Measurements from ENCODE around the gene VEGFA.

VEGFA gene

GRCh38 chr6:43781941-43782704, 12.1 kb downstream of the VEGFA start:
- Histone ChIP-seq H3K36me3 (replicated peaks; ENCODE audit: low read depth, low read length) (peaks cover 89% of the 10 kb centered on the region), H3K4me1 (ENCODE audit: low read length) (no peaks in the 10 kb centered on the region), H3K9ac (ENCODE audit: low read length) (no peak overlapping the region), H3K4me3 (ENCODE audit: low read length) (no peak overlapping the region), H3K27me3 (ENCODE audit: low read depth, low read length) (no peaks in the 10 kb centered on the region), H4K20me1 (ENCODE audit: insufficient read depth, low read length) (peaks cover 90% of the 10 kb centered on the region), H2AFZ (ENCODE audit: low read depth, low read length) (no peak overlapping the region), H3K79me2 (ENCODE audit: low read length) (peaks cover 31% of the 10 kb centered on the region), H3K9me3 (ENCODE audit: insufficient read depth, low read length) (no peaks in the 10 kb centered on the region), H3K4me2 (ENCODE audit: low read length) (no peak overlapping the region), H3K27ac (ENCODE audit: low read length) (no peak overlapping the region)
- no peak for TF ChIP-seq EZH2phosphoT487 (IDR thresholded peaks at IDR 0.05; ENCODE audit: low read depth)
- TF ChIP-seq, protein P1, sequence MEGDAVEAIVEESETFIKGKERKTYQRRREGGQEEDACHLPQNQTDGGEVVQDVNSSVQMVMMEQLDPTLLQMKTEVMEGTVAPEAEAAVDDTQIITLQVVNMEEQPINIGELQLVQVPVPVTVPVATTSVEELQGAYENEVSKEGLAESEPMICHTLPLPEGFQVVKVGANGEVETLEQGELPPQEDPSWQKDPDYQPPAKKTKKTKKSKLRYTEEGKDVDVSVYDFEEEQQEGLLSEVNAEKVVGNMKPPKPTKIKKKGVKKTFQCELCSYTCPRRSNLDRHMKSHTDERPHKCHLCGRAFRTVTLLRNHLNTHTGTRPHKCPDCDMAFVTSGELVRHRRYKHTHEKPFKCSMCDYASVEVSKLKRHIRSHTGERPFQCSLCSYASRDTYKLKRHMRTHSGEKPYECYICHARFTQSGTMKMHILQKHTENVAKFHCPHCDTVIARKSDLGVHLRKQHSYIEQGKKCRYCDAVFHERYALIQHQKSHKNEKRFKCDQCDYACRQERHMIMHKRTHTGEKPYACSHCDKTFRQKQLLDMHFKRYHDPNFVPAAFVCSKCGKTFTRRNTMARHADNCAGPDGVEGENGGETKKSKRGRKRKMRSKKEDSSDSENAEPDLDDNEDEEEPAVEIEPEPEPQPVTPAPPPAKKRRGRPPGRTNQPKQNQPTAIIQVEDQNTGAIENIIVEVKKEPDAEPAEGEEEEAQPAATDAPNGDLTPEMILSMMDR (IDR thresholded peaks at IDR 0.05; ENCODE audit: low read depth, low read length), result no peak

GRCh38 chr6:43782764-43783513, 12.9 kb downstream of the VEGFA start:
- Histone ChIP-seq H3K79me2 (ENCODE audit: low read length) (peaks cover 23% of the 10 kb centered on the region; the same call in 1 of the 2 replicates), H3K27ac (ENCODE audit: low read length) (no peak overlapping the region), H3K9me3 (ENCODE audit: insufficient read depth, low read length) (no peaks in the 10 kb centered on the region), H3K9ac (ENCODE audit: low read length) (no peak overlapping the region), H3K27me3 (ENCODE audit: low read depth, low read length) (no peaks in the 10 kb centered on the region), H3K4me1 (ENCODE audit: low read length) (no peaks in the 10 kb centered on the region), H3K36me3 (replicated peaks; ENCODE audit: low read depth, low read length) (peaks cover 81% of the 10 kb centered on the region), H2AFZ (ENCODE audit: low read depth, low read length) (no peak overlapping the region), H4K20me1 (ENCODE audit: insufficient read depth, low read length) (peaks cover 84% of the 10 kb centered on the region), H3K4me2 (ENCODE audit: low read length) (no peak overlapping the region), H3K4me3 (ENCODE audit: low read length) (no peak overlapping the region)
- TF ChIP-seq, protein P1 (IDR thresholded peaks at IDR 0.05; ENCODE audit: low read depth, low read length), result no peak
- no peak for TF ChIP-seq EZH2phosphoT487 (IDR thresholded peaks at IDR 0.05; ENCODE audit: low read depth)

DNA sequence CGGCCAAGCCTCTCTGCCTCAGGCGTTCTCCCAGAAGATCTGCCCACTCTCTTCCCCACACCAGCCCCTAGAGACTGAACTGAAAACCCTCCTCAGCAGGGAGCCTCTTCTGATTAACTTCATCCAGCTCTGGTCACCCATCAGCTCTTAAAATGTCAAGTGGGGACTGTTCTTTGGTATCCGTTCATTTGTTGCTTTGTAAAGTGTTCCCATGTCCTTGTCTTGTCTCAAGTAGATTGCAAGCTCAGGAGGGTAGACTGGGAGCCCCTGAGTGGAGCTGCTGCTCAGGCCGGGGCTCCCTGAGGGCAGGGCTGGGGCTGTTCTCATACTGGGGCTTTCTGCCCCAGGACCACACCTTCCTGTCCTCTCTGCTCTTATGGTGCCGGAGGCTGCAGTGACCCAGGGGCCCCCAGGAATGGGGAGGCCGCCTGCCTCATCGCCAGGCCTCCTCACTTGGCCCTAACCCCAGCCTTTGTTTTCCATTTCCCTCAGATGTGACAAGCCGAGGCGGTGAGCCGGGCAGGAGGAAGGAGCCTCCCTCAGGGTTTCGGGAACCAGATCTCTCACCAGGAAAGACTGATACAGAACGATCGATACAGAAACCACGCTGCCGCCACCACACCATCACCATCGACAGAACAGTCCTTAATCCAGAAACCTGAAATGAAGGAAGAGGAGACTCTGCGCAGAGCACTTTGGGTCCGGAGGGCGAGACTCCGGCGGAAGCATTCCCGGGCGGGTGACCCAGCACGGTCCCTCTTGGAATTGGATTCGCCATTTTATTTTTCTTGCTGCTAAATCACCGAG, 14.2 kb downstream of the VEGFA start:
- H3K27ac ChIP-seq (ENCODE audit: low read length), result no peak overlapping the region
- H3K27me3 ChIP-seq (ENCODE audit: low read depth, low read length), result no peaks in the 10 kb centered on the region
- H3K9ac ChIP-seq (ENCODE audit: low read length), result no peak overlapping the region
- H3K4me3 ChIP-seq (ENCODE audit: low read length), result no peak overlapping the region
- H2AFZ ChIP-seq (ENCODE audit: low read depth, low read length), result no peak overlapping the region
- H4K20me1 ChIP-seq (ENCODE audit: insufficient read depth, low read length), result peaks cover 70% of the 10 kb centered on the region
- no peaks in the 10 kb centered on the region for H3K4me1 ChIP-seq (ENCODE audit: low read length)
- TF ChIP-seq EZH2phosphoT487 (IDR thresholded peaks at IDR 0.05; ENCODE audit: low read depth), result no peak
- TF ChIP-seq, protein P1 (IDR thresholded peaks at IDR 0.05; ENCODE audit: low read depth, low read length), result no peak
- peaks cover 18% of the 10 kb centered on the region; the same call in 1 of the 2 replicates for H3K79me2 ChIP-seq (ENCODE audit: low read length)
- H3K4me2 ChIP-seq (ENCODE audit: low read length), result no peak overlapping the region
- H3K36me3 ChIP-seq (replicated peaks; ENCODE audit: low read depth, low read length), result peaks cover 72% of the 10 kb centered on the region
- H3K9me3 ChIP-seq (ENCODE audit: insufficient read depth, low read length), result no peaks in the 10 kb centered on the region

Measured in OCI-LY3 (cell line).